ENCODE data around the gene NTM. TPM values are rescaled to one million over a fixed set of nuclear protein-coding genes. Genes with fewer than 3 reads are reported as not detected.

Gene NTM
- total RNA-seq, 4 donors from 2014 or later, result 0.78 to 1.1 (median 0.88) TPM; not detected in 1

- H3K4me1 ChIP-seq, result peaks cover 7 to 11% of the 10 kb centered on the region in 2 donors
- no peaks in the 10 kb centered on the region for H3K9me3 ChIP-seq
- no peak overlapping the region for H3K4me3 ChIP-seq (replicated peaks in 1 of 3)
- intact Hi-C loops (cut with DNase I), result no loop called here
- TF ChIP-seq POLR2A (IDR thresholded peaks at IDR 0.05) (no peak), CTCF (IDR thresholded peaks at IDR 0.05) (no peak)
- no peak for DNase-seq
- H3K27ac ChIP-seq, result no peak overlapping the region
- peaks cover 4% of the 10 kb centered on the region for H3K27me3 ChIP-seq
- no peaks in the 10 kb centered on the region for H3K36me3 ChIP-seq
- 80 to 84% methylated on average over 3 of the region's 3 CpGs for WGBS, 2 donors
Observed at GRCh38 chr11:131375915-131376314, 5.5 kb downstream of the NTM start.

GRCh38 chr11:131378931-131379330 lies 8.5 kb downstream of the NTM start:
- Histone ChIP-seq H3K4me3 (replicated peaks in 1 of 3) (no peak overlapping the region), H3K9me3 (no peaks in the 10 kb centered on the region), H3K27me3 (peaks cover 4% of the 10 kb centered on the region), H3K4me1 (no peaks in the 10 kb centered on the region), H3K27ac (no peak overlapping the region), H3K36me3 (no peaks in the 10 kb centered on the region)
- no peak for DNase-seq
- TF ChIP-seq POLR2A (IDR thresholded peaks at IDR 0.05) (no peak), CTCF (IDR thresholded peaks at IDR 0.05) (no peak)
- WGBS, 2 donors, result 71% methylated on average over 1 of the region's 1 CpG
- intact Hi-C loops (cut with DNase I), result no loop called here

- Histone ChIP-seq H3K4me1 (no peaks in the 10 kb centered on the region), H3K4me3 (replicated peaks in 1 of 3) (no peak overlapping the region), H3K36me3 (no peaks in the 10 kb centered on the region), H3K9me3 (no peaks in the 10 kb centered on the region), H3K27me3 (no peaks in the 10 kb centered on the region), H3K27ac (no peak overlapping the region)
- TF ChIP-seq CTCF (IDR thresholded peaks at IDR 0.05), result no peak
- no peak for TF ChIP-seq POLR2A (IDR thresholded peaks at IDR 0.05)
- intact Hi-C loops (cut with DNase I), result no loop called here
- WGBS, 2 donors, result 77 to 84% methylated on average over 4 of the region's 4 CpGs
- no peak for DNase-seq
Observed at GRCh38 chr11:131385763-131386390, 15.5 kb downstream of the NTM start.

- DNase-seq, result no peak
- H3K27me3 ChIP-seq, result no peaks in the 10 kb centered on the region
- no peaks in the 10 kb centered on the region for H3K4me1 ChIP-seq
- no peaks in the 10 kb centered on the region for H3K36me3 ChIP-seq
- TF ChIP-seq CTCF (IDR thresholded peaks at IDR 0.05) (no peak), POLR2A (IDR thresholded peaks at IDR 0.05) (no peak)
- no peak overlapping the region for H3K27ac ChIP-seq
- WGBS, 2 donors, result 87 to 91% methylated on average over 2 of the region's 2 CpGs
- no peaks in the 10 kb centered on the region for H3K9me3 ChIP-seq
- intact Hi-C loops (cut with DNase I), result no loop called here
- H3K4me3 ChIP-seq (replicated peaks in 1 of 3), result no peak overlapping the region
Observed at GRCh38 chr11:131386408-131386807, 16.0 kb downstream of the NTM start.

- TF ChIP-seq POLR2A (IDR thresholded peaks at IDR 0.05) (no peak), CTCF (IDR thresholded peaks at IDR 0.05) (no peak)
- no peaks in the 10 kb centered on the region for H3K9me3 ChIP-seq
Observed at GRCh38 chr11:131388030-131388429, 17.6 kb downstream of the NTM start.

More at GRCh38 chr11:131388030-131388429, 17.6 kb downstream of the NTM start:
- Histone ChIP-seq H3K27me3 (no peaks in the 10 kb centered on the region), H3K4me1 (no peaks in the 10 kb centered on the region), H3K4me3 (replicated peaks in 1 of 3) (no peak overlapping the region), H3K36me3 (no peaks in the 10 kb centered on the region), H3K27ac (no peak overlapping the region)
- WGBS, 2 donors, result 81 to 86% methylated on average over 3 of the region's 3 CpGs
- intact Hi-C loops (cut with DNase I), result no loop called here
- DNase-seq, result no peak
